LoVo (cell line): ENCODE results near the gene NAV3.

Source experiments
- DNase-seq: peaks from one replicate; pipeline ENCODE4 v3.0.0-alpha.2; 2016; ENCODE audit warnings: low spot score

The NAV3 gene

GRCh38 chr12:77830583-77831351, at the start of gene NAV3:
Gene NAV3, plus strand, starts transcription at chr12:77830894. Its CDS starts 568 bp downstream, at chr12:77831462.
- DNase-seq, result no peak

- DNase-seq, result no peak
Measured at GRCh38 chr12:77782034-77782433, 48.7 kb upstream of the NAV3 start.

- no peak for DNase-seq
Measured at GRCh38 chr12:77782766-77783165, 47.9 kb upstream of the NAV3 start.

- DNase-seq, result no peak
Measured at GRCh38 chr12:77785211-77785610, 45.5 kb upstream of the NAV3 start.

- DNase-seq, result no peak
Measured at GRCh38 chr12:77786675-77787074, 44.0 kb upstream of the NAV3 start.

GRCh38 chr12:77788231-77789168, 42.2 kb upstream of the NAV3 start:
- DNase-seq, result no peak

- no peak for DNase-seq
Measured at GRCh38 chr12:77795699-77796098, 35.0 kb upstream of the NAV3 start.

- DNase-seq, result peak; percentile 8
Measured at GRCh38 chr12:77796775-77797174, 33.9 kb upstream of the NAV3 start.

GRCh38 chr12:77800501-77800900, 30.2 kb upstream of the NAV3 start:
- no peak for DNase-seq

- no peak for DNase-seq
Measured at GRCh38 chr12:77808534-77808933, 22.2 kb upstream of the NAV3 start.

- no peak for DNase-seq
Measured at GRCh38 chr12:77813558-77813957, 17.1 kb upstream of the NAV3 start.

GRCh38 chr12:77814386-77814785, 16.3 kb upstream of the NAV3 start:
- DNase-seq, result no peak

GRCh38 chr12:77816196-77816595, 14.5 kb upstream of the NAV3 start:
- DNase-seq, result no peak

GRCh38 chr12:77817276-77817675, 13.4 kb upstream of the NAV3 start:
- DNase-seq, result no peak

GRCh38 chr12:77818351-77818750, 12.3 kb upstream of the NAV3 start:
- no peak for DNase-seq

- DNase-seq, result no peak
Measured at GRCh38 chr12:77821699-77822203, 8.9 kb upstream of the NAV3 start.

GRCh38 chr12:77833329-77833728, 2.6 kb downstream of the NAV3 start:
- no peak for DNase-seq

- DNase-seq, result no peak
Measured at GRCh38 chr12:77834618-77835017, 3.9 kb downstream of the NAV3 start.

- DNase-seq, result no peak
Measured at GRCh38 chr12:77835969-77836368, 5.3 kb downstream of the NAV3 start.

- no peak for DNase-seq
Measured at GRCh38 chr12:77837876-77838291, 7.2 kb downstream of the NAV3 start.

GRCh38 chr12:77841521-77841920, 10.8 kb downstream of the NAV3 start:
- DNase-seq, result no peak

- DNase-seq, result peak; percentile 15
Measured at GRCh38 chr12:77842430-77842829, 11.7 kb downstream of the NAV3 start.

- DNase-seq, result peak; percentile 16
Measured at GRCh38 chr12:77845831-77846230, 15.1 kb downstream of the NAV3 start.
